ENCODE results near the gene CAPS2.

CAPS2 gene

GRCh38 chr12:75315518-75315917 is 14.6 kb downstream of the CAPS2 start:
- H3K4me3 ChIP-seq: no peak overlapping the region
- H3K4me1 ChIP-seq: no peaks in the 10 kb centered on the region
- no peak overlapping the region for H3K4me2 ChIP-seq

GRCh38 chr12:75311369-75311768 is 18.8 kb downstream of the CAPS2 start:
- Histone ChIP-seq H3K27ac (no peak overlapping the region), H4K20me1 (no peaks in the 10 kb centered on the region), H3K4me3 (no peak overlapping the region), H3K27me3 (no peaks in the 10 kb centered on the region), H3K9ac (no peak overlapping the region), H3K4me1 (no peaks in the 10 kb centered on the region), H3K4me2 (no peak overlapping the region), H3K36me3 (no peaks in the 10 kb centered on the region), H3K9me3 (replicated peaks in 1 of 11) (0 out of 22 replicates have a peak, but pooled peaks cover 0 to 3% (median 0%) of the 10 kb centered on the region in 11 experiments)
- no peak for TF ChIP-seq Cebpa-rat (IDR thresholded peaks at IDR 0.05)

More at GRCh38 chr12:75315518-75315917, 14.6 kb downstream of the CAPS2 start:
- no peak for TF ChIP-seq Cebpa-rat (IDR thresholded peaks at IDR 0.05)
- Histone ChIP-seq H3K9me3 (replicated peaks in 1 of 11) (no peaks in the 10 kb centered on the region), H3K27me3 (no peaks in the 10 kb centered on the region), H3K27ac (no peak overlapping the region), H3K36me3 (no peaks in the 10 kb centered on the region), H4K20me1 (no peaks in the 10 kb centered on the region), H3K9ac (no peak overlapping the region)

DNA sequence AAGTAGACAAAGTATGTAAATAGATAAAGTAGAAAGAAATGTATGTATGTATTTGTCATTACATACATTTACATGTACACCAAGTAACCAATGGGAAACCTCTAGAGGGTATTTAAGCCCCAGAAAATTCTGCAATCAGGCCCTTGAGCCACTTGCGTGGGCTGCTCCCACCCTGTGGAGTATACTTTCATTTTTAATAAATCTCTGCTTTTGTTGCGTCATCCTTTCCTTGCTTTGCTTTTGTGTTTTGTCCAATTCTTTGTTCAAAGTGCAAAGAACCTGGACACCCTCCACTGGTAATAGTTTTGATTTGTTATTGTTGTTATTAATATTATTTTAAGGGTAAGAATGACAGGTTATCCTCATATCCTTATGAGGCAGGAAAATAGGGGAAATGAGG is 21.8 kb downstream of the CAPS2 start:
- H3K4me3 ChIP-seq: no peak overlapping the region
- no peaks in the 10 kb centered on the region for H4K20me1 ChIP-seq
- H3K27ac ChIP-seq: no peak overlapping the region
- no peak overlapping the region for H3K9ac ChIP-seq
- H3K4me1 ChIP-seq: no peaks in the 10 kb centered on the region
- H3K4me2 ChIP-seq: no peak overlapping the region
- 0 out of 22 replicates have a peak, but pooled peaks cover 0 to 6% (median 0%) of the 10 kb centered on the region in 11 experiments for H3K9me3 ChIP-seq (replicated peaks in 1 of 11)
- peak in 2 of 11 experiments; percentile 9 to 28; a peak in 2 of 22 replicates for TF ChIP-seq Cebpa-rat (IDR thresholded peaks at IDR 0.05)
- H3K36me3 ChIP-seq: no peaks in the 10 kb centered on the region
- H3K27me3 ChIP-seq: no peaks in the 10 kb centered on the region

DNA sequence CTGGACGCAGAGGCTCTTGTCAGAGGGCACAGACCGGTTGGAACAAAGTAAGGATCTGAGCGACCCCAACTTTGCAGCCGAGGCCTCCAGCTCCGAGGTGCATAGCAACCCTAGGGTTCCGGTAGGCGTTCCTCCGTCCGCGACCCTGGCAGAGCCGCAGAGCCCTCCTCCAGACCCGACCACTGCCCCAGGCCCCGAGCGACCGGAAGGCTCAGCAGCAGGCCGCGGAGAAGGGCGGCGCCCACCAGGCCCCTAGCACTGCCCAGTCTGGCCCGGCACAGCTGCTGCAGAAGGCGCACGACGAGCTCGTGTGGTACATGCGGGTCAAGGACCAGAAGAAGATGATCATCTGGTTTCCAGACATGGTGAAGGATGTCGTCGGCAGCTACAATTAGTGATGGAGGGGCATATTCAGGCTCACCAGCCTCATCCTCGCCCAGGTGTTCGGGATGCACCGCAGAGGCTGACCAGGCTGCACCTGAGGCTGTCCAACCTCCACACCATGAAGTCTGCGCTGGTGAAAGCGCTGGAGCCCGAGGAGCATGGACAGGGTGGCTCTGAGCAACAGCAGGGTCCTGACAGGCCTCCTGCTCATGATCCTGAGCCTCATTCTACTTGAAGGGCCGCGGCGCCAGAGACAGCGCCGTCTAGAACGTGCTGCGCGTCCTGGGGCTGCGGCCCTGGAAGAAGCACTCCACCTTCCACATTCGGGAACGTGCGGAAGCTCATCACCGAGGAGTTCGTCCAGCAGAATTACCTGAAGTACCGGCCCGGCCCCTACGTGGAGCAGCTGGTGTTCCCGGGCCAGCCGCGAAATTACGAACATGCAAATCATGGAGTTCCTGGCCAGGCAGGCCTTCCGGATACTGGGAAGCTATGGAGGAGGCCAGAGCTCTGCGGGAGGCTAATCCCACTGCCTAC is 24.5 kb downstream of the CAPS2 start:
- H3K9ac ChIP-seq: no peak overlapping the region

DNA sequence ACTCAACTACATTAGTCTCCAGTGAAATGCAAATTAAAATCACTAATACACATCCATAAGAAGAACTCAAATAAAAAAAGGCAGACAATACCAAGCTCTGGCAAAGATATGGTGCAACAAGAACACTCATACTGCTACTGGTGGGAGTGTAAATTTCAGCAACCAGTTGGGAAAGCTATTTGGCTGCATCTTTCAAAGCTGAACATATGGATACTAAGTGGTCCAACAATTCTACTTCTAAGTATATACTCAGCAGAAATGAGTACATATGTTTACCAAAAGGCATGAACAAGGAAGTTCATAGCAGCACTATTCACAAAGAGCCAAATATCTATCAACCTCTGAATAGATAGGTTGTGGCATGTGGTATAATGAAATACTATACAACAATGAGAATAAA is 27.3 kb downstream of the CAPS2 start:
- Histone ChIP-seq H3K4me2 (no peak overlapping the region), H3K4me1 (no peaks in the 10 kb centered on the region), H3K9me3 (replicated peaks in 1 of 11) (0 out of 22 replicates have a peak, but pooled peaks cover 0 to 6% (median 0%) of the 10 kb centered on the region in 11 experiments), H3K27ac (no peak overlapping the region), H4K20me1 (no peaks in the 10 kb centered on the region), H3K4me3 (no peak overlapping the region), H3K27me3 (no peaks in the 10 kb centered on the region), H3K9ac (no peak overlapping the region), H3K36me3 (no peaks in the 10 kb centered on the region)
- TF ChIP-seq Cebpa-rat (IDR thresholded peaks at IDR 0.05): no peak

More for the DNA sequence above, 24.5 kb downstream of the CAPS2 start:
- H4K20me1 ChIP-seq: no peaks in the 10 kb centered on the region
- H3K4me3 ChIP-seq: no peak overlapping the region
- H3K4me1 ChIP-seq: no peaks in the 10 kb centered on the region
- no peak overlapping the region for H3K4me2 ChIP-seq
- no peak overlapping the region for H3K27ac ChIP-seq
- no peak for TF ChIP-seq Cebpa-rat (IDR thresholded peaks at IDR 0.05)
- no peaks in the 10 kb centered on the region for H3K36me3 ChIP-seq
- 0 out of 22 replicates have a peak, but pooled peaks cover 0 to 6% (median 0%) of the 10 kb centered on the region in 11 experiments for H3K9me3 ChIP-seq (replicated peaks in 1 of 11)
- no peaks in the 10 kb centered on the region for H3K27me3 ChIP-seq

DNA sequence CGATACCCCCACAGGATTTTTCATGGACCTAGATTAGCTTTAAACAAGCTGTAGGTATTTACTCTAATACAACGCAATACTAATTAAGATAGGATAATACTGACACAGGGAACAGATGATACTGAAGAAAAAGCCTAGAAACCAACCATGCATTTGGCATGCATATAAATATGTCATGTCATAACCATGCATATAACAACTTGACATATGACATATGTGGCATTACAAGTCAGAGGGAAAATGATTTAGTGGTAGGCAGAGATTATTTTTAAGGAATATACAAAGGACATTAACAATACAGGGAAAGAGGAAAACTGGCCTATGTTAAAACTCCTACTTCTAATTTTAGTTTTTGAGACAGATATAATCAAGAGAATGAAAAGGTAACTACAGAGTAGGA is 27.9 kb downstream of the CAPS2 start:
- Histone ChIP-seq H3K27me3 (no peaks in the 10 kb centered on the region), H3K4me3 (no peak overlapping the region), H3K9me3 (replicated peaks in 1 of 11) (0 out of 22 replicates have a peak, but pooled peaks cover 0 to 6% (median 0%) of the 10 kb centered on the region in 11 experiments), H3K36me3 (no peaks in the 10 kb centered on the region), H3K9ac (no peak overlapping the region), H3K4me1 (no peaks in the 10 kb centered on the region), H3K27ac (no peak overlapping the region), H4K20me1 (no peaks in the 10 kb centered on the region), H3K4me2 (no peak overlapping the region)
- TF ChIP-seq Cebpa-rat (IDR thresholded peaks at IDR 0.05): no peak

DNA sequence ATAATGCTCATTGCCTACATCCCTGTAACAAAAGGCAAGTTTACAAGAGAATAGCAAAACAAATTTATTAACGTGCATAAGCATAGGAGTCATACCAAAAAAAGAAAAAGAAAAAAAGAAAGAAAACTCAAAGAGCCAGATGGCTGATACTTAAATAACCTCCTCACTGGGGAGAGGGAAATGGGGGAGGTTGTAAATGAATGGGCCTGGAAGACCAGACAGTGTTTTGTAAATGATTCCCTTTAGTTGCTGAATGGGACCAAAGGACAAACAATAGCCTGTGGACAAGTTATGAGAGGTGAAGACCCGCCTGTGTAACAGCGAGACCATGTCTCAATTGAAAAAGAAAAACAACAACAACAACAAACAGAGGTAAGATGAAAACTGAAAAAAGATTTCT is 35.3 kb downstream of the CAPS2 start:
- no peak overlapping the region for H3K27ac ChIP-seq
- no peak overlapping the region for H3K4me3 ChIP-seq
- no peaks in the 10 kb centered on the region for H4K20me1 ChIP-seq
- no peaks in the 10 kb centered on the region for H3K9me3 ChIP-seq (replicated peaks in 1 of 11)
- no peaks in the 10 kb centered on the region for H3K27me3 ChIP-seq
- H3K4me2 ChIP-seq: no peak overlapping the region
- no peak overlapping the region for H3K9ac ChIP-seq
- TF ChIP-seq Cebpa-rat (IDR thresholded peaks at IDR 0.05): no peak
- H3K4me1 ChIP-seq: no peaks in the 10 kb centered on the region
- H3K36me3 ChIP-seq: no peaks in the 10 kb centered on the region

DNA sequence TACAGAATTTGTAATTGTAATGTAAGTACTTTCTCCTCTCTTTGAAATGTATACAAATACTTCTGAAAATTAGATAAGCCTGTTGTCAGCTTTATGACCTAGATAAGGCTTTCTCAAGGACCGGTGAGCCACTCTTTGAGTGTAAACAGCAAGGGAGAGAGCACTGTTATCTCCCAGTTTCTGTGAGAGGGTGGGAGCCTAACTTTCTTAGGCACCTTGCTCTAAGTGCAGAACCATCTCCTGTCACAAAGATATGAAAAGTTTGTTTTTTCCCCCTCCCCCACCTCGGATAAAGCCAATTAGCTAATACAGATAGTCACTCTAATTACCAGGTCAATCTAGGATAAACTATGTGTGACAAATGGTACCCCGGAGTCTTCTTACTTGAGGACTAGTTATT is 35.8 kb downstream of the CAPS2 start:
- no peaks in the 10 kb centered on the region for H3K9me3 ChIP-seq (replicated peaks in 1 of 11)
- no peaks in the 10 kb centered on the region for H3K36me3 ChIP-seq
- no peak for TF ChIP-seq Cebpa-rat (IDR thresholded peaks at IDR 0.05)
- H3K27ac ChIP-seq: no peak overlapping the region
- no peaks in the 10 kb centered on the region for H4K20me1 ChIP-seq
- no peak overlapping the region for H3K4me3 ChIP-seq
- H3K9ac ChIP-seq: no peak overlapping the region
- no peak overlapping the region for H3K4me2 ChIP-seq
- H3K27me3 ChIP-seq: no peaks in the 10 kb centered on the region
- no peaks in the 10 kb centered on the region for H3K4me1 ChIP-seq

DNA sequence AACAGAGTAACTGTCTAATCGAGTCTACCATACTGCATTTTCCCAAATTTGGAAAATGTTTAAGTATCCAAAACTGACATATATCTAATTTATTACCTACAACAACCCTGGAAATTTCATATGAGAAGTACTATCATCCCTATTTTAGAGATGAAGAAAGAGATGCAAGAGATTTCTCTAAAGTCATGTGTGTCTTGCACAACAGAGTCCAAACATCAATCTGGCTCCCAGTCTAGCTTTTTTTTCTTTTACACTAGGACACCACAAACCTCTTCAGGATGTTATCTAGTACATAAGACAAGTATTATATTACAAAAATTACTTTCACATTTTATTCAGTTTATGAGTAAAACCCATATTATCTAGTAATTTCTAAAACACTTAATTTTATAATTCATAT is 39.1 kb downstream of the CAPS2 start:
- H3K27me3 ChIP-seq: no peaks in the 10 kb centered on the region
- no peak for TF ChIP-seq Cebpa-rat (IDR thresholded peaks at IDR 0.05)
- H3K36me3 ChIP-seq: no peaks in the 10 kb centered on the region
- no peak overlapping the region for H3K4me2 ChIP-seq
- H3K4me1 ChIP-seq: no peaks in the 10 kb centered on the region
- no peak overlapping the region for H3K9ac ChIP-seq
- H3K9me3 ChIP-seq (replicated peaks in 1 of 11): no peaks in the 10 kb centered on the region
- H4K20me1 ChIP-seq: no peaks in the 10 kb centered on the region
- H3K4me3 ChIP-seq: no peak overlapping the region
- no peak overlapping the region for H3K27ac ChIP-seq

- no peak for TF ChIP-seq Cebpa-rat (IDR thresholded peaks at IDR 0.05)
- Histone ChIP-seq H3K9ac (no peak overlapping the region), H3K36me3 (no peaks in the 10 kb centered on the region), H3K9me3 (replicated peaks in 1 of 11) (no peaks in the 10 kb centered on the region), H4K20me1 (no peaks in the 10 kb centered on the region), H3K4me2 (no peak overlapping the region), H3K27ac (no peak overlapping the region), H3K27me3 (no peaks in the 10 kb centered on the region), H3K4me3 (no peak overlapping the region), H3K4me1 (no peaks in the 10 kb centered on the region)
Measured at GRCh38 chr12:75289753-75290152, 40.4 kb downstream of the CAPS2 start.

Measured in BLaER1 treated with 17β-estradiol and CSF1 and Interleukin-3, amounts not matched to agents 10 nM and 100 nM (cell line).